Measurements from ENCODE around the gene SH3BP2.

The SH3BP2 gene

GRCh38 chr4:2792396-2792710 lies 532 bp upstream of the SH3BP2 start:
- no peak for FAIRE-seq

GRCh38 chr4:2793586-2794485 lies 951 bp downstream of the SH3BP2 start:
- FAIRE-seq: no peak

GRCh38 chr4:2794486-2795299 lies 1.8 kb downstream of the SH3BP2 start:
- FAIRE-seq: no peak

GRCh38 chr4:2795300-2795892 lies 2.5 kb downstream of the SH3BP2 start:
- no peak for FAIRE-seq

GRCh38 chr4:2795893-2796848 lies 3.3 kb downstream of the SH3BP2 start:
- no peak for FAIRE-seq

- no peak for FAIRE-seq
These were observed 4.1 kb downstream of the SH3BP2 start for GRCh38 chr4:2796849-2797544.

- FAIRE-seq: no peak
These were observed 4.8 kb downstream of the SH3BP2 start for GRCh38 chr4:2797545-2798305.

GRCh38 chr4:2798399-2799223 lies 5.7 kb downstream of the SH3BP2 start:
- FAIRE-seq: no peak

- no peak for FAIRE-seq
These were observed 6.5 kb downstream of the SH3BP2 start for GRCh38 chr4:2799224-2799911.

- no peak for FAIRE-seq
These were observed 7.2 kb downstream of the SH3BP2 start for GRCh38 chr4:2799971-2800690.

GRCh38 chr4:2800691-2801596 lies 8.1 kb downstream of the SH3BP2 start:
- FAIRE-seq: no peak

- FAIRE-seq: no peak
These were observed 10.0 kb downstream of the SH3BP2 start for GRCh38 chr4:2802618-2803531.

GRCh38 chr4:2803624-2804448 lies 11.0 kb downstream of the SH3BP2 start:
- no peak for FAIRE-seq

- no peak for FAIRE-seq
These were observed 11.6 kb downstream of the SH3BP2 start for GRCh38 chr4:2804449-2804972.

- no peak for FAIRE-seq
These were observed 12.2 kb downstream of the SH3BP2 start for GRCh38 chr4:2804973-2805501.

Data from islet of Langerhans (tissue), 1 donor.